22Rv1 (cell line): Measurements from ENCODE around the gene KLHL21.

Source experiments
- CTCF ChIP-seq: fragments of 450-650 bp; IDR thresholded peaks from 2 replicates; pipeline ENCODE4 v1.5.1; 2017; ENCODE audit warnings: mild to moderate bottlenecking
- ZFX ChIP-seq: fragments of 450-650 bp; IDR thresholded peaks from 2 replicates; pipeline ENCODE4 v1.6.1; 2017; ENCODE audit warnings: antibody characterized with exemption, borderline replicate concordance

GRCh38 chr1:6603915-6604558, 1.4 kb upstream of the KLHL21 start:
- TF ChIP-seq CTCF (no peak), ZFX (no peak)
